ENCODE results near the gene PRRT4. TPM values are rescaled to one million over a fixed set of nuclear protein-coding genes. Genes with fewer than 3 reads are reported as not detected.
A peak's percentile ranks its signal among the peaks of the same experiment; 100 is the strongest.

The PRRT4 gene
- 1 to 10 TPM in 3 of 4 donors, under 1 TPM in 1; 0.38 to 1.9 (median 1.5) TPM for total RNA-seq

DNA sequence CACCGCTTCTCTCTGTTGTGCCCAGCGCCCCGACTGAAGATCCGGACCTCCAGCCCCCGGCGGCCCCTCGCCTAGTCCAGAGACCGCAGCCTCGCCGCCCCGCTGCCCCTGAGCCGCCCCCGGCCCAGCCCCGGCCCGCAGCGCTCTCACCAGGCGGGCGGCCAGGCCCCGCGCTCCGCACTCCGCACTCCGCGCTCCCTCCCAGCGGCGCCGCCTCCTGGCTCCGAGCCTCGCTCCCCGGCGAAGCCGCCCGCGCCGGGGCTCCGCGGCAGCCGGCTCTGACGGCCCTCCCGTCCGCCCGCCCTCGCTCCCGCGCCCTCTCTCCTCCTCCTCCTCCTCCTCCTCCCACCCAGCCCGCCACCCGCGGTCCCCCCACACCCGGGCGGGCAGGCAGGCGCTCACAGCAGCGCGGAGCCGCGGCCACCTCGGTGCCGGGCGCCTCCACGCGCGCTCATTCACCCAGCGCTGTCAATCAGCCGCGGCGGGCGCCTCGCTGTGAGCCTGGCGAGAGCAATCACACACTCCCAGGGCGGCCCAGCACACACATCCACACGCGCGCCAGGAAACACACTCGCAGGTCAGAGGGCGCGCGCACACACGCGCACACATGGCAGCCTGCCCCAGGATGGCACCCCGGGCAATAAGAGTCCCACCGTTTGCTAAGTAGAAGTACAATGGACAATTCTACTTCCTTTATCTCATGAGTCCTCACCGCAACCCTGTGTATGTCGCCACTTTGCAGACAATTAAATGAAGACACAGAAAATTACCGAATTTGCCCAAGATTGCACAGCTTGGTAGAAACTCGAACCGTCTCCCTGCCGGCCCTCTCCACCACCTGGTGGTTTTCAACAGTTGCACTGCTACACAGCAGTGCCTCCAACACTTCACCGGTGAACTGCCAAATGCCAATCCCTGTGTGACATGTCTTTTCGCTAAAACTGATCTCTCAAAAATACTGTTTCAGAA is at the start of gene PRRT4:
PRRT4 (minus strand) TSS at position 280 of the 969 bp plus-strand sequence.
- DNase-seq: no peak
- intact Hi-C loops (cut with DNase I): no loop called here
- no peaks in the 10 kb centered on the region for H3K36me3 ChIP-seq
- peaks cover 15 to 39% (median 16%) of the 10 kb centered on the region in 3 donors for H3K4me1 ChIP-seq
- no peaks in the 10 kb centered on the region for H3K9me3 ChIP-seq
- peak within 1 kb of the TSS in 3 of 4 donors; percentile 32 to 39 (median 37) for H3K27ac ChIP-seq
- peak within 1 kb of the TSS; percentile 36 to 72 (median 52) for H3K4me3 ChIP-seq
- TF ChIP-seq POLR2A (IDR thresholded peaks at IDR 0.05): no peak
- TF ChIP-seq, protein P1, sequence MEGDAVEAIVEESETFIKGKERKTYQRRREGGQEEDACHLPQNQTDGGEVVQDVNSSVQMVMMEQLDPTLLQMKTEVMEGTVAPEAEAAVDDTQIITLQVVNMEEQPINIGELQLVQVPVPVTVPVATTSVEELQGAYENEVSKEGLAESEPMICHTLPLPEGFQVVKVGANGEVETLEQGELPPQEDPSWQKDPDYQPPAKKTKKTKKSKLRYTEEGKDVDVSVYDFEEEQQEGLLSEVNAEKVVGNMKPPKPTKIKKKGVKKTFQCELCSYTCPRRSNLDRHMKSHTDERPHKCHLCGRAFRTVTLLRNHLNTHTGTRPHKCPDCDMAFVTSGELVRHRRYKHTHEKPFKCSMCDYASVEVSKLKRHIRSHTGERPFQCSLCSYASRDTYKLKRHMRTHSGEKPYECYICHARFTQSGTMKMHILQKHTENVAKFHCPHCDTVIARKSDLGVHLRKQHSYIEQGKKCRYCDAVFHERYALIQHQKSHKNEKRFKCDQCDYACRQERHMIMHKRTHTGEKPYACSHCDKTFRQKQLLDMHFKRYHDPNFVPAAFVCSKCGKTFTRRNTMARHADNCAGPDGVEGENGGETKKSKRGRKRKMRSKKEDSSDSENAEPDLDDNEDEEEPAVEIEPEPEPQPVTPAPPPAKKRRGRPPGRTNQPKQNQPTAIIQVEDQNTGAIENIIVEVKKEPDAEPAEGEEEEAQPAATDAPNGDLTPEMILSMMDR (IDR thresholded peaks at IDR 0.05): peak in 2 of 6 experiments; percentile 4 to 24
- H3K27me3 ChIP-seq: peaks cover 0 to 72% (median 0%) of the 10 kb centered on the region in 4 donors
- WGBS, 2 donors: 4 to 5% methylated on average over 11 of the region's 88 CpGs

DNA sequence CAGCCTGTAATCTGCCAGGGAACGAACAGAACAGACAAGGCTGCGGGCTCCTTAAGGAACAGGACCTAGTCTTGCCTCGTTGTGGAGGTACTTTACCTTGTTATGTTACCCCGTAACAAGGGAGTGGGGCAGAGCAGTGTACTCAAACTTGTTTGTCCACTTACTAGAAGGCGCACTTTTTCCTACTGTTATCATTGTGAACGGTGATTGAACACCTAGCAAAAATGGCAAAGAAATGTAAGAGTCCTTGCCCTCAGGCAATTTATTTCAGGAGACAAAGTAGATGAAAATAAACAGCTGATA is 48.9 kb upstream of the PRRT4 start:
- peaks cover 0 to 4% (median 0%) of the 10 kb centered on the region in 4 donors for H3K27me3 ChIP-seq
- peaks cover 35 to 52% (median 35%) of the 10 kb centered on the region in 3 donors for H3K4me1 ChIP-seq
- no peak for TF ChIP-seq POLR2A (IDR thresholded peaks at IDR 0.05)
- TF ChIP-seq, protein P1 (IDR thresholded peaks at IDR 0.05): no peak
- H3K27ac ChIP-seq: peak overlapping the region; percentile 86 to 94 (median 90)
- H3K4me3 ChIP-seq: peak overlapping the region; percentile 48 to 88 (median 66)
- intact Hi-C loops (cut with DNase I): no loop called here
- 4% methylated on average over 5 to 6 of the region's 6 CpGs for WGBS, 2 donors
- no peak for DNase-seq
- H3K36me3 ChIP-seq: no peaks in the 10 kb centered on the region
- H3K9me3 ChIP-seq: no peaks in the 10 kb centered on the region

DNA sequence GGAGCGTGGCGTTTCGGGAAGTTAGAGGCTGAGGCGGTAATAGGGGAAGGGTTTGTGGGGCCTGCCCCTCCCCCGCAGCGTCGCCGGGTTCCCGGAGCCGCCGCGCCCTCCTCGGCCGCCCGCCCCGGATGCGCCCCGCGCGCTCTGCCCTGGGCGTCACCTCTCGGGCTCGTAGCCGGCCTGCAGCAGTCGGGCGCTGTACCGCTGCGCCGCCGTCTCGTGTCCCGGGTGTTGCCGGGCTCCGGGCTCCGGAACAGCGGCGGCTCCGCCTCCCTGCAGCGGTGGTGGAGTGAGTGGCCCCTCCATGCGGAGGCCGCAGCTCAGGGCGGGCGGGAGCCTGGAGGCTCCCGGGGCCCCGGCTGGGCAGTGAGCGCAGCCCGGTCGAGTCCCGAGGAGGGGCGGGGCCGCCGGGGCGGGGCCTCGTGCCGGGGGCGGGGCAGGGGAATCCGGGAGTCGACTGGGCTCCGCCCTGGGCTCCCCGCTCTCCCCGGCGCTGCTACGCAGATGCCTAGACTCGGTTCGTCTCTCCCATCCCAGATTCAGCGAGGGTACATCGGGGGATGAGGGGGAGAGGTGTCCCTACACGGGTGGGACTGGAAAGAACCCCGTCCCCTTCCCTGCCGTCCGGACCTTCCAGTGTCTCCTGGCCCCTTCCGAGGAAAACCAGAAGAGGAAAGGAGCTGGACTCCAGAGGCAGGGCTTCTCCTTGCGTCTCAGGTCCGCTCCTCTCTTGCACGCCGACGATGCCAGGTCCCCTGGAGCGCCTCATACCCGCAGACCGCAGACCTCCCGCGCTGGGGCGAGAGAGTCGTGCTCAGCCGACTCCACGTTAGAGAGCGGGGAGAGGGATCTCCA is 48.3 kb upstream of the PRRT4 start, which contains the start of gene IMPDH1:
IMPDH1 (minus strand) TSS at position 387 of the 855 bp plus-strand sequence; CDS start at position 306, 81 bp downstream.
- peaks cover 0 to 4% (median 0%) of the 10 kb centered on the region in 4 donors for H3K27me3 ChIP-seq
- 0 to 2% methylated on average over 8 to 9 of the region's 87 CpGs for WGBS, 2 donors

DNA sequence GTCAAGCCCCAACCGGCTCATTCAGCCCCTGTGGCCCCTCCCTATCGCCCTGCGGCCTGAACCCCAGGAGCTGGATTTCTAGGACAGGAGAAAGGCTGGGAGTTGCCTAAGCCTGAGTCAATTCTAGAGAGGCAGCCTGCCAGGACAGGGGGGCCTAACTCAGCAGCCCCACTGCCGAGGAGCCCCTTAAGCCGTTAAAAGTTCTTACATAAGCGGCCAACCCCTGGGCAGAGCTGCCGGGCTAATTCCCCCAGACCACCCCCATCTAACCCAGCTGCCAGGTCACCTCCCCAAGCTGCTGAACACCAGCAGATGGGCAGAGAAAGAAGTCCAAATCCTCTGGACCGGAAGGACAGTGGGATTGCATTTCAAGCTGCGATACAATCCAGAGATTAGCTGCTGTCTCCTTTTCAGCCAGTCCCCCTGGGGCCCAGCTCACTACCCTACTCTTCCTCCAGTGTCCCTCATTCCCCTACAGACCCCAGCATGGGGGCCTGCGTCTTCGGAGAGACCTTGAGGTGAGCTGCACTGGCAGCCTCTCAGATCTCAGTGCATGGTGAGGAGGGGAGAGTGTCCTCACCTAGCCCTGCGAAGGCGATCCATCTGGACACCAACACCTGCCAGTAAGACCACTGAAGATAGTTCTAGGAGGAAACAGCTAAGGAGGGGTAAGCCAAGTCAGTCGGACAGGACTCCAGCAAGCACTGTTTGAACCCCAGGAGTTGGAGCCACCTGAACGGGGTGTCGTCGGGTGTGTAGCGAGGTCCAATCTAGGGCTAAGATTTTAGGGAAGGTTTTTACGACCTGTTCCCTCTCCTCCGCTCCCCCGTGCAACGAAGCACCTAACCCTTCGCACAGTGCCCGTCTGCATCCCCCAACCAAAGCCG is 47.5 kb upstream of the PRRT4 start:
- Histone ChIP-seq H3K4me3 (peak overlapping the region; percentile 48 to 88 (median 66)), H3K9me3 (no peaks in the 10 kb centered on the region), H3K4me1 (peaks cover 47 to 67% (median 50%) of the 10 kb centered on the region in 3 donors), H3K27ac (peak overlapping the region; percentile 86 to 94 (median 90)), H3K27me3 (peaks cover 0 to 4% (median 0%) of the 10 kb centered on the region in 4 donors), H3K36me3 (peaks cover 0 to under 1% (median 0%) of the 10 kb centered on the region in 3 donors)
- no peak for DNase-seq
- WGBS, 2 donors: 8 to 28% methylated on average over 2 to 8 of the region's 25 CpGs
- intact Hi-C loops (cut with DNase I): no loop called here
- peak in 1 of 4 donors; percentile 11 for TF ChIP-seq POLR2A (IDR thresholded peaks at IDR 0.05)
- TF ChIP-seq, protein P1 (IDR thresholded peaks at IDR 0.05): no peak

More for the DNA sequence above, 48.3 kb upstream of the PRRT4 start, which contains the start of gene IMPDH1:
- peak within 1 kb of the TSS; percentile 86 to 94 (median 90) for H3K27ac ChIP-seq
- peaks cover 39 to 58% (median 41%) of the 10 kb centered on the region in 3 donors for H3K4me1 ChIP-seq
- H3K36me3 ChIP-seq: no peaks in the 10 kb centered on the region
- H3K4me3 ChIP-seq: peak within 1 kb of the TSS; percentile 48 to 88 (median 66)
- DNase-seq: peak; percentile 42
- no peaks in the 10 kb centered on the region for H3K9me3 ChIP-seq
- intact Hi-C loops (cut with DNase I): no loop called here
- peak in 2 of 4 donors; percentile 66 to 85 for TF ChIP-seq POLR2A (IDR thresholded peaks at IDR 0.05)
- TF ChIP-seq, protein P1 (IDR thresholded peaks at IDR 0.05): no peak
